ENCODE results near the gene SLC6A11.

DNA sequence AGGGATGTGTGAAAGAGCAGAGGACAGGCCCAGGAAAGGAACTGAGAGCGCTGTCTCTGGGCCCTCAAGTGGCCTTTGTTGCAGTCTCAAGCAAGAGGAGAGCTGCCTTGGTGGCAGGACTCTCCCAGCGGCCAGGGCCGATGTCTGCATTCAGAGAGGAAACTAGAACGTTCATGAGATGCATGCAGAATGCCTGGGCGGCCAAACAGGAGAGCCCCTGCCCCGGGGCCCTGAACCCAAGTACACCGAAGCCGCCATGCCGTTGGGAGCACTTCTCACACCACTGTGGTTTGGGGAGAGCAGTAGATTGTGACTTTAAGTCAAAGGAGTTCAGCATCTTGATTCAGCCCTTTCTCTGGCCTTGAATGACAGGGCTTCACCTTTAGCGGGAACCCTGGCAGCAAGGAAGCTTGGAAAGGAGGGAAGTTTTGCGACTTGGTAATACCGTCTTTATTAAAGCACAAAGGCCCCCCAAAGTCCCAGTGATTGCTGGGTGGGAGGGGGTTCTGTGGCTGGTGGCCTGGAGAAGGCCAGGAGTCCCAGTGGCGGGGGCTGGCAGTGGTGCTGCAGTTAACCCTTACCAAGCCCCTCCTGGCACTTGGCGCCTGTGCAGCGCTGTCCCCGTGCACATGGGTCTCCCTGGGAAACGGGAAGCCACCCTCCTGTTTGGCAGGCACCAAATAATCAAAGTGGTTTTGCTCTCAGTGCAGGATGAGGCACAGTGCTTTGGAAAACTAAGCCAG lies 36.2 kb downstream of the SLC6A11 start:
- TF ChIP-seq, protein P1, sequence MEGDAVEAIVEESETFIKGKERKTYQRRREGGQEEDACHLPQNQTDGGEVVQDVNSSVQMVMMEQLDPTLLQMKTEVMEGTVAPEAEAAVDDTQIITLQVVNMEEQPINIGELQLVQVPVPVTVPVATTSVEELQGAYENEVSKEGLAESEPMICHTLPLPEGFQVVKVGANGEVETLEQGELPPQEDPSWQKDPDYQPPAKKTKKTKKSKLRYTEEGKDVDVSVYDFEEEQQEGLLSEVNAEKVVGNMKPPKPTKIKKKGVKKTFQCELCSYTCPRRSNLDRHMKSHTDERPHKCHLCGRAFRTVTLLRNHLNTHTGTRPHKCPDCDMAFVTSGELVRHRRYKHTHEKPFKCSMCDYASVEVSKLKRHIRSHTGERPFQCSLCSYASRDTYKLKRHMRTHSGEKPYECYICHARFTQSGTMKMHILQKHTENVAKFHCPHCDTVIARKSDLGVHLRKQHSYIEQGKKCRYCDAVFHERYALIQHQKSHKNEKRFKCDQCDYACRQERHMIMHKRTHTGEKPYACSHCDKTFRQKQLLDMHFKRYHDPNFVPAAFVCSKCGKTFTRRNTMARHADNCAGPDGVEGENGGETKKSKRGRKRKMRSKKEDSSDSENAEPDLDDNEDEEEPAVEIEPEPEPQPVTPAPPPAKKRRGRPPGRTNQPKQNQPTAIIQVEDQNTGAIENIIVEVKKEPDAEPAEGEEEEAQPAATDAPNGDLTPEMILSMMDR (IDR thresholded peaks at IDR 0.05) = no peak
- no peak for TF ChIP-seq POLR2A (IDR thresholded peaks at IDR 0.05)
